ENCODE measurements around the gene NCF2.

The NCF2 gene

GRCh38 chr1:183635099-183635605, 44.9 kb upstream of the NCF2 start:
- CTCF ChIA-PET: interaction anchor here (1.0 to 7.0 kb wide), 10 partner anchors 9 to 280 kb away, joined by 3 to 47 read pairs (median 18); no protein-coding TSS in a partner anchor
- no peak for DNase-seq (ENCODE audit: extremely low spot score)
- TF ChIP-seq CTCF (IDR thresholded peaks at IDR 0.05; ENCODE audit: control extremely low read depth, extremely low read depth, low read depth, missing control alignments): no peak
- POLR2A ChIA-PET: interaction anchor here (0.5 kb wide), 1 partner anchor 77 kb away, joined by 3 read pairs; no protein-coding TSS in a partner anchor

GRCh38 chr1:183634429-183635065, 44.3 kb upstream of the NCF2 start:
- CTCF ChIA-PET: interaction anchor here (1.1 to 7.0 kb wide), 15 partner anchors 9 to 280 kb away, joined by 3 to 47 read pairs (median 13); no protein-coding TSS in a partner anchor
- TF ChIP-seq CTCF (IDR thresholded peaks at IDR 0.05; ENCODE audit: control extremely low read depth, extremely low read depth, low read depth, missing control alignments): no peak
- no peak for DNase-seq (ENCODE audit: extremely low spot score)
- POLR2A ChIA-PET: no interaction called here

GRCh38 chr1:183633676-183634343, 43.6 kb upstream of the NCF2 start:
- CTCF ChIA-PET: interaction anchor here (0.6 to 7.0 kb wide), 18 partner anchors 8 to 281 kb away, joined by 3 to 47 read pairs (median 8); no protein-coding TSS in a partner anchor

GRCh38 chr1:183632964-183633363, 42.7 kb upstream of the NCF2 start:
- TF ChIP-seq CTCF (IDR thresholded peaks at IDR 0.05; ENCODE audit: control extremely low read depth, extremely low read depth, low read depth, missing control alignments): no peak
- POLR2A ChIA-PET: interaction anchor here (1.0 kb wide), 1 partner anchor 23 kb away, joined by 3 read pairs; no protein-coding TSS in a partner anchor
- CTCF ChIA-PET: interaction anchor here (0.6 to 7.0 kb wide), 19 partner anchors 7 to 282 kb away, joined by 3 to 47 read pairs (median 13); no protein-coding TSS in a partner anchor
- DNase-seq (ENCODE audit: extremely low spot score): no peak

More at GRCh38 chr1:183633676-183634343, 43.6 kb upstream of the NCF2 start:
- POLR2A ChIA-PET: interaction anchor here (1.0 kb wide), 1 partner anchor 22 kb away, joined by 3 read pairs; no protein-coding TSS in a partner anchor
- peak; percentile 13 for TF ChIP-seq CTCF (IDR thresholded peaks at IDR 0.05; ENCODE audit: control extremely low read depth, extremely low read depth, low read depth, missing control alignments)
- peak; percentile 37 for DNase-seq (ENCODE audit: extremely low spot score)

- DNase-seq (ENCODE audit: extremely low spot score): no peak
- TF ChIP-seq CTCF (IDR thresholded peaks at IDR 0.05; ENCODE audit: control extremely low read depth, extremely low read depth, low read depth, missing control alignments): no peak
- ChIA-PET CTCF (interaction anchor here (1.1 to 7.0 kb wide), 9 partner anchors 11 to 350 kb away, joined by 4 to 47 read pairs (median 16); no protein-coding TSS in a partner anchor), POLR2A (no interaction called here)
Measured at GRCh38 chr1:183632114-183632513, 41.9 kb upstream of the NCF2 start.

GRCh38 chr1:183630748-183631147, 40.5 kb upstream of the NCF2 start:
- POLR2A ChIA-PET: no interaction called here
- CTCF ChIA-PET: interaction anchor here (0.9 to 7.0 kb wide), 7 partner anchors 9 to 349 kb away, joined by 3 to 47 read pairs (median 16); no protein-coding TSS in a partner anchor
- no peak for DNase-seq (ENCODE audit: extremely low spot score)
- no peak for TF ChIP-seq CTCF (IDR thresholded peaks at IDR 0.05; ENCODE audit: control extremely low read depth, extremely low read depth, low read depth, missing control alignments)
